ENCODE results near the gene GNMT. TPM values are rescaled to one million over a fixed set of nuclear protein-coding genes. Genes with fewer than 3 reads are reported as not detected.
A peak's percentile ranks its signal among the peaks of the same experiment; 100 is the strongest.

GNMT gene
- total and polyA plus RNA-seq, 2 of the 8 experiments (the other 6 are each of a cell fraction or from before 2014, with no cell fraction given), result 1.8 to 3.4 TPM

- TF ChIP-seq EGR1 (IDR thresholded peaks at IDR 0.05; ENCODE audit: borderline replicate concordance, low read depth, low read length) (no peak), SP4 (IDR thresholded peaks at IDR 0.05; ENCODE audit: low read length) (peak; percentile 79), POLR2AphosphoS5 (IDR thresholded peaks at IDR 0.05; ENCODE audit: low read depth, low read length) (peak; percentile 45; the same call in 1 of the 2 replicates), CHD2 (IDR thresholded peaks at IDR 0.05; ENCODE audit: low read length) (peak; percentile 83), KDM1A (IDR thresholded peaks at IDR 0.05; ENCODE audit: borderline replicate concordance, low read length) (peak; percentile 75; the same call in 1 of the 2 replicates), POLR2A (IDR thresholded peaks at IDR 0.05; ENCODE audit: control extremely low read depth in 1 of 2, low read depth in 2 of 2, low read length in 2 of 2) (peak; percentile 56 to 73), SP1 (IDR thresholded peaks at IDR 0.05; ENCODE audit: low read depth, low read length) (peak; percentile 98), SP2 (IDR thresholded peaks at IDR 0.05; ENCODE audit: low read length) (peak; percentile 33; the same call in 1 of the 2 replicates), RFX5 (IDR thresholded peaks at IDR 0.05; ENCODE audit: borderline replicate concordance, low read depth, low read length) (no peak), GABPA (IDR thresholded peaks at IDR 0.05; ENCODE audit: borderline replicate concordance, insufficient read depth, low read length) (peak; percentile 71; the same call in 1 of the 2 replicates), CHD1 (IDR thresholded peaks at IDR 0.05; ENCODE audit: low read depth, low read length) (peak; percentile 65; the same call in 1 of the 2 replicates), CTBP2 (IDR thresholded peaks at IDR 0.05; ENCODE audit: borderline replicate concordance, insufficient read depth, insufficient read length, low read length) (no peak), RNF2 (IDR thresholded peaks at IDR 0.05; ENCODE audit: borderline replicate concordance, low read depth, low read length, missing control alignments, poor library complexity, severe bottlenecking) (peak; percentile 42), KDM4A (IDR thresholded peaks at IDR 0.05; ENCODE audit: low read depth, low read length, severe bottlenecking) (peak; percentile 74), SIX5 (IDR thresholded peaks at IDR 0.05; ENCODE audit: low read depth, low read length) (no peak), SIN3A (conservative IDR thresholded peaks at IDR 0.05 in 1 of 2, IDR thresholded peaks at IDR 0.05 in 1 of 2; ENCODE audit: low read depth in 1 of 2, low read length in 2 of 2) (peak in 1 of 2 experiments; percentile 80; a peak in 2 of 4 replicates), PHF8 (conservative IDR thresholded peaks at IDR 0.05; ENCODE audit: low read depth, low read length) (peak; percentile 76; the same call in 1 of the 2 replicates), MAX (IDR thresholded peaks at IDR 0.05) (peak; percentile 99)
- TF ChIP-seq, protein P1, sequence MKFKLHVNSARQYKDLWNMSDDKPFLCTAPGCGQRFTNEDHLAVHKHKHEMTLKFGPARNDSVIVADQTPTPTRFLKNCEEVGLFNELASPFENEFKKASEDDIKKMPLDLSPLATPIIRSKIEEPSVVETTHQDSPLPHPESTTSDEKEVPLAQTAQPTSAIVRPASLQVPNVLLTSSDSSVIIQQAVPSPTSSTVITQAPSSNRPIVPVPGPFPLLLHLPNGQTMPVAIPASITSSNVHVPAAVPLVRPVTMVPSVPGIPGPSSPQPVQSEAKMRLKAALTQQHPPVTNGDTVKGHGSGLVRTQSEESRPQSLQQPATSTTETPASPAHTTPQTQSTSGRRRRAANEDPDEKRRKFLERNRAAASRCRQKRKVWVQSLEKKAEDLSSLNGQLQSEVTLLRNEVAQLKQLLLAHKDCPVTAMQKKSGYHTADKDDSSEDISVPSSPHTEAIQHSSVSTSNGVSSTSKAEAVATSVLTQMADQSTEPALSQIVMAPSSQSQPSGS (IDR thresholded peaks at IDR 0.05; ENCODE audit: low read length), result 0 out of 2 replicates have a peak, but pooled peaks have one; percentile 11
- TF ChIP-seq, protein P2, sequence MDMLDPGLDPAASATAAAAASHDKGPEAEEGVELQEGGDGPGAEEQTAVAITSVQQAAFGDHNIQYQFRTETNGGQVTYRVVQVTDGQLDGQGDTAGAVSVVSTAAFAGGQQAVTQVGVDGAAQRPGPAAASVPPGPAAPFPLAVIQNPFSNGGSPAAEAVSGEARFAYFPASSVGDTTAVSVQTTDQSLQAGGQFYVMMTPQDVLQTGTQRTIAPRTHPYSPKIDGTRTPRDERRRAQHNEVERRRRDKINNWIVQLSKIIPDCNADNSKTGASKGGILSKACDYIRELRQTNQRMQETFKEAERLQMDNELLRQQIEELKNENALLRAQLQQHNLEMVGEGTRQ (IDR thresholded peaks at IDR 0.05; ENCODE audit: low read length), result peak; percentile 64
Measured at GRCh38 chr6:42928986-42929820, 31.4 kb upstream of the GNMT start, which contains the start of gene CNPY3 (continued).

Data from H1 (cell line).